Astrocyte (in vitro differentiated cells and primary cell): ENCODE measurements around the gene SLC36A1.

Source experiments
- EZH2 ChIP-seq: IDR thresholded peaks from 2 replicates; pipeline ENCODE4 v1.6.1; 2012; ENCODE audit warnings: mild to moderate bottlenecking, low read length, inconsistent platforms; ENCODE audit not compliant: insufficient read depth
- TF ChIP-seq, protein P1 (sequence below): IDR thresholded peaks from 2 replicates; pipeline ENCODE4 v1.5.1; 2011; ENCODE audit warnings: low read depth, mild to moderate bottlenecking, inconsistent platforms, low read length, moderate library complexity; ENCODE audit not compliant: insufficient read depth

DNA sequence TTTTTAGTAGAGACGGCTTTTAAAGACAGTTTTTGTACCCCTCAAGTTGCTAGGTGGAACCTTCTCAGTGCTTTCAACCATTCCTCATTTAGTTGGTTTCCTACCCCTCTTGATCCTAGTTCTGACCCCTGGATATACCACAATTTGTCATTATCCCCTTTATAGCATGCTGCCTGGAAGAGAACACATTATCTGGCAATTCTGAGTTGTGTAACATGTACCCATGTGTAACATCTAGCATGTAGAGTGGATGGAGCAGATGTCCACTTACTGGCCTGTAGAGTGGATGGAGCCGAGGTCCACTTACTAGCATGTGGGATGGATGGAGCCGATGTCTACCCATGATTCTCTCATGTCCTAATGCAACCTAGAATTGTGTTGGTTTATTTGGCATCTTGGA is 7.5 kb downstream of the SLC36A1 start:
- TF ChIP-seq EZH2: no peak
- TF ChIP-seq, protein P1, sequence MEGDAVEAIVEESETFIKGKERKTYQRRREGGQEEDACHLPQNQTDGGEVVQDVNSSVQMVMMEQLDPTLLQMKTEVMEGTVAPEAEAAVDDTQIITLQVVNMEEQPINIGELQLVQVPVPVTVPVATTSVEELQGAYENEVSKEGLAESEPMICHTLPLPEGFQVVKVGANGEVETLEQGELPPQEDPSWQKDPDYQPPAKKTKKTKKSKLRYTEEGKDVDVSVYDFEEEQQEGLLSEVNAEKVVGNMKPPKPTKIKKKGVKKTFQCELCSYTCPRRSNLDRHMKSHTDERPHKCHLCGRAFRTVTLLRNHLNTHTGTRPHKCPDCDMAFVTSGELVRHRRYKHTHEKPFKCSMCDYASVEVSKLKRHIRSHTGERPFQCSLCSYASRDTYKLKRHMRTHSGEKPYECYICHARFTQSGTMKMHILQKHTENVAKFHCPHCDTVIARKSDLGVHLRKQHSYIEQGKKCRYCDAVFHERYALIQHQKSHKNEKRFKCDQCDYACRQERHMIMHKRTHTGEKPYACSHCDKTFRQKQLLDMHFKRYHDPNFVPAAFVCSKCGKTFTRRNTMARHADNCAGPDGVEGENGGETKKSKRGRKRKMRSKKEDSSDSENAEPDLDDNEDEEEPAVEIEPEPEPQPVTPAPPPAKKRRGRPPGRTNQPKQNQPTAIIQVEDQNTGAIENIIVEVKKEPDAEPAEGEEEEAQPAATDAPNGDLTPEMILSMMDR: no peak
